Measurements from ENCODE around the gene MRFAP1L1. TPM values are rescaled to one million over a fixed set of nuclear protein-coding genes. Genes with fewer than 3 reads are reported as not detected.

Gene MRFAP1L1
- total and polyA plus RNA-seq, 9 of the 15 experiments (the other 6 are each of a cell fraction or from before 2014, with no cell fraction given): 37.6 to 111 (median 83.8) TPM

- TF ChIP-seq ARID3A (IDR thresholded peaks at IDR 0.05; ENCODE audit: borderline replicate concordance, low read depth, low read length) (no peak), BCLAF1 (IDR thresholded peaks at IDR 0.05; ENCODE audit: borderline replicate concordance in 1 of 2, control insufficient read depth in 1 of 2, low read depth in 2 of 2, low read length in 1 of 2) (no peak; a peak in 2 of 4 replicates), SP1 (CRISPR knock-in tag; IDR thresholded peaks at IDR 0.05) (peak; percentile 74), JUND (IDR thresholded peaks at IDR 0.05; ENCODE audit: borderline replicate concordance, low read depth, low read length) (peak; percentile 37; the same call in 1 of the 2 replicates), JUND (tag; IDR thresholded peaks at IDR 0.05; ENCODE audit: borderline replicate concordance, low read depth, low read length) (peak; percentile 8; the same call in 1 of the 3 replicates), BACH1 (tag; IDR thresholded peaks at IDR 0.05) (no peak), SNIP1 (IDR thresholded peaks at IDR 0.05; ENCODE audit: low read depth) (no peak; the same call in 1 of the 2 replicates), ARNT (IDR thresholded peaks at IDR 0.05) (peak in 1 of 2 experiments; percentile 94; a peak in 3 of 4 replicates), E2F1 (CRISPR knock-in tag; IDR thresholded peaks at IDR 0.05) (peak; percentile 77), DLX4 (CRISPR knock-in tag; IDR thresholded peaks at IDR 0.05) (no peak), TAF15 (IDR thresholded peaks at IDR 0.05; ENCODE audit: low read depth, low read length) (no peak), ZNF146 (CRISPR knock-in tag; IDR thresholded peaks at IDR 0.05; ENCODE audit: unreplicated experiment) (no peak), YY1 (IDR thresholded peaks at IDR 0.05; ENCODE audit: borderline replicate concordance in 1 of 3, control insufficient read depth in 1 of 3, extremely low read depth in 1 of 3, insufficient read depth in 3 of 3, insufficient read length in 1 of 3, insufficient replicate concordance in 2 of 3, low read depth in 1 of 3, low read length in 2 of 3) (peak; percentile 25 to 91 (median 82)), NBN (IDR thresholded peaks at IDR 0.05; ENCODE audit: low read depth) (peak; percentile 87), ZBTB49 (CRISPR knock-in tag; IDR thresholded peaks at IDR 0.05; ENCODE audit: borderline replicate concordance) (no peak), CHD2 (IDR thresholded peaks at IDR 0.05; ENCODE audit: low read depth, low read length) (no peak)
Measured at GRCh38 chr4:6673660-6674499, 35.8 kb downstream of the MRFAP1L1 start (continued).
